IPS-18c (cell line): Measurements from ENCODE around the gene BRD7.

ENCODE experiments used
- H3K4me3 ChIP-seq: 2 replicates; pipeline ENCODE4 v1.7.0; 2013; ENCODE audit warnings: low read depth, mild to moderate bottlenecking, low read length, moderate library complexity; ENCODE audit not compliant: insufficient read depth
- H3K9me3 ChIP-seq: one replicate; pipeline ENCODE4 v1.6.1; 2013; ENCODE audit warnings: mild to moderate bottlenecking, low read length, moderate library complexity; ENCODE audit not compliant: control insufficient read depth, insufficient read depth

Gene BRD7

DNA sequence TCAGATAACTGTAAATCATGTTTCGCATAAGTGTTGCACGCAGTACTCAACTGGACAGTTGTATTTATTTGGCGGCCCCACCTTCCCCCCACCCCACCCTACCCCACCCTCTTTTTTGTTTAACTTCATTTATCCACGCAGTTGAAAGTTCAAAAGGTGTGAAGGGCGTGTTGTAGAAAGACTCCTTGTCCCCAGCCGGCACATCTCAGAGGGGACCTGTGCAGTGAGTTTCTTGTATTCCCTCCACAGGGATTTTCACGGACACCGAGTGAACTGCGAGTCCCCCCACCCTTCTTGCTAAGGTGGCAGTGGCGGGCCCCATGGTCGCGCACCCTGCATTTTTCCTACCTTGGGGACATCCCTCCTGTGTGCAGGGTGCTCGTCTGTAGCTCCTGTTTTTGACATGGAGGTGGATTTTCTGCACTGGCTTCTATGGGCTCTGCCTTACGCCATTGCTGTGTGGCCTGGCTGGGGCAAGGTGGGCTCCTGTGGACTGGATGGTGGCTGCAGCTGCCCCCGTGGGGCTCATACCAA lies 66.2 kb downstream of the BRD7 start:
- no peaks in the 10 kb centered on the region for H3K9me3 ChIP-seq
- no peak overlapping the region for H3K4me3 ChIP-seq

DNA sequence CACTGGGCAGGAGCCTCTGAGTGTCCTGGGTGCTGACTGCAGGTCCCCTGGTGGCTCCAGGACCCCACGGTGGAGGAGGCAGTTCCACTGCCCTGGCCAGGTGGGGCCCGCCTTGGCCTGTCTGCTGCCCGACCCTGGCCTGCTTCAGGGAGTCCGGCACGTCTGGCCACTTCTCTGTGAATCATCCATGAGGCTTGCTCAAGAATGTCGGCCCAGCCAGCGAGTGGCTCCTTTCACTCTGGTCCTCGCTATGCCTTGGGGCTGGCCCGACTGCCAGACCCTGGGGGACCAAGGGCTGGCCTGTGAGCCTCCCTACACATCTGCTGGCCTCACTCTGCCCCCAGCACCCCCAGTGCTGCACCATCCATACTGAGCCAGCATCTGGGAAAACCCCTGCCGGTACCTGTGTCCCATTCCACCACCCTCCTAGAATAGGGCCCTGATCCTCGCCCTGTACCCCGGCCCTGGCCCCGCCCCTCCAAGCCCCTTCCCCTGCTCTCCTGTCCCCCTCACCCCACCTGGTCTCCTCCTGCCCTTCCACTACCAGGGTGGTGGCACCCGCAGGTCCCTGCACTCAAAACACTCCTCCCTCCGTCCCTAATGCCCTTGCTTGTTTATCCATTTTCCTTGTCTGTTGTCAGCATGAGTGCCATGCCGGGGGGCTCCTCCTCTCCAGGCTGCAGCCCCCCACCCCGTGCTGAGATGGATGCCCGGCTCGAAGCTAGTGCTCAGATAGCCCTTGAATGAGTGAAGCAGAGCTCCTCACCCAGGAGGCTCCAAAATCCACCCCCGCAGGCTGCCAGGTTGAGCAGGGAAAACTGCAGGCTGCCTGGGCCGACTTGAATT lies 66.9 kb downstream of the BRD7 start:
- H3K4me3 ChIP-seq, result no peak overlapping the region
- no peaks in the 10 kb centered on the region for H3K9me3 ChIP-seq

DNA sequence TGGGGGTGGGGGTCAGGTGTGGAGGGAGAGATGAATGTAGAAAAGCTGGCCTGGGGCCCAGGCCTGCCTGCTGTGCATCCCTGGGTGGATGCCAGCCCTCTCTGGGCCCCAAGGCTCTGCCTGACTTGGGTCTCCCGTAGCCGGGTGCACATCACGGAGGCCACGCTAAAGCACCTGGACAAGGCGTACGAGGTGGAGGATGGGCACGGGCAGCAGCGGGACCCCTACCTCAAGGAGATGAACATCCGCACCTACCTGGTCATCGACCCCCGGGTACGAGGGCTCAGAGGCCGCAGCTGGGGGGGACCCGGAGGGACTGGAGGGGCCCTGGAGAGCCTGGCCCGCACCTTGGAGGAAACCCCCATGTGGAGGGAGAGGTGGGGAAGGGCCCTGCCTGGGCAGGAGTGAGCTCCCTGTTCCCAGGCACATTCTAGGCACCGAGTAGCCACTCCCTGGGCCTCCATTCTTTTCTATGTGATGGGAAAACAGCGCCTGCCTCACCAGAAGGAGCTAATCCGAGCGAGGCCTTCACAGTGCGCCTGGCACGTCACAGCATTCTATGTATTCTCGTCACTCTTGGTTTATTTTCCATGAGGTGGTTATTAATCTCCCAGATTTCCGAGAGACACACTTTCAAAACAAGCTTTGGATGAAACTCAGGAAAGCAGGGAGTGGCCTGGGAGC lies 67.7 kb downstream of the BRD7 start:
- Histone ChIP-seq H3K9me3 (no peaks in the 10 kb centered on the region), H3K4me3 (no peak overlapping the region)

DNA sequence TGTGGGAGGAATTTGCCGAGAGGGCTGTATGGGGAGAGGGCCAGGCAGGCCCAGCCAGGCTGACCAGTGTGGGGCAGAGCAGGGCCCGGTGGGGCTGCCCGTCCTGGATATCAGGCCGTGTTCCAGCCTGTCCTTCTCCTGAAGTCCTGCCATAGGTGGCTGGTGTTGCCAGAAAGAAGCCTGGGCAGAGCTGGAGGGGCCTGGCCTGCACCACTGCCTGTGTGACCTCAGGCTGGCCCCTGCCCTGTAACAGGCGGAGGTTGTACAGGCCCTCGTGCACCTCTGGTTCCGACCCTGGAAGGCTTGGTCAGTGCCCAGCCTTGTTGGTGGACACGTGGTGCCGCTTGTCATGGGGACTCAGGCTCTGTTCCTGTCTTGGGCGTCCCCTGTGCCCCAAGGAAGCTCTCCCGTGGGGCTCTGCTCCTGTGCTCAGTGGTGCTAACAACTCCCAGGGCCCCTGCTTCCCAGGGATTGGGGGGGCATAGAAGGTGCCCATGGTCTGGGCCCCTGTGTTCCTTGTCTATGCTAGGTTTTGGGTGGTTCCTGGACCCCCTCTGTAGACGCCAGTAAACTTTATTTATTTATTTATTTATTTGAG lies 69.2 kb downstream of the BRD7 start:
- no peaks in the 10 kb centered on the region for H3K9me3 ChIP-seq
- no peak overlapping the region for H3K4me3 ChIP-seq

DNA sequence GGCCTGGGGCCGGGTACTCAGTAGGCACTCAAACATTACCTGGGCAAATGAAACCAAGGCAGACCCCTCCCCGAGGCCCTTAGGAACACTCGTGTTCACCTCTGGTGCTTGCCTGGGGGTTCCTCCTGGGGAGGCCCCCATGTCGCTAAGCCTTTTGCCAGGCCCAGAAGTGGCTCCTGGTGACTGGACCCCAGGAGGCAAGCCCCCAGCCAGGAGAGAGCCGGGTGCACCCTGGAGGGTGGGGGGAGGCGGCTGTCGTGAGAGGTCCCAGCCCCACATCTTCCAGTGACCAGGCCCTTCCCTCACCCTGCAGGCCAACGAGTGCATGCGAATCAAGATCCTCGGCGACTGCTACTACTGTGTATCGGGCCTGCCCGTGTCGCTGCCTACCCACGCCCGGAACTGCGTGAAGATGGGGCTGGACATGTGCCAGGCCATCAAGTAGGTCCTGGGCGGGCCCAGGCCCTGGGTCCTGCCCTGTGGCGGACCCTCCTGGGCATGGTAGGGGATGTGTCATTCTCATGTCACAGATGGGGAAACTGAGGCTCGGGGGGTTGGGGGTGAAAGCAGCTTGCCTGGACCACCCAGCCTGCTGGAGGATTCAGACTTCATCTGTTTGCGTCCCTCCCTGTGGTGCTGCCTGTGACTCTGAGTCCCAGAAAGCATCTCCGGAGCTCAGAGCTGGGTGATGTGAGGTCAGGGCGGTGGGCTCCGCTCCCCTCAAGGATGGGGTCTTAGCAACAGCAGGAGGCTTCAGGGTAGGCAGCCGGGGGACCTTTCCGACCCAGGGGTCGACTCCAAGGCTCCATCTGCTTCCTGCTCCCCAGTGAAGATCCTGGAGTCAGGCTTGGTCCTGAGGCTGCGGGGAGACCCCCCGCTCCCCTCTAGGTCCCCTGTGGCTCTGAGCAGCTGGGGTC lies 69.9 kb downstream of the BRD7 start:
- Histone ChIP-seq H3K4me3 (no peak overlapping the region), H3K9me3 (no peaks in the 10 kb centered on the region)

DNA sequence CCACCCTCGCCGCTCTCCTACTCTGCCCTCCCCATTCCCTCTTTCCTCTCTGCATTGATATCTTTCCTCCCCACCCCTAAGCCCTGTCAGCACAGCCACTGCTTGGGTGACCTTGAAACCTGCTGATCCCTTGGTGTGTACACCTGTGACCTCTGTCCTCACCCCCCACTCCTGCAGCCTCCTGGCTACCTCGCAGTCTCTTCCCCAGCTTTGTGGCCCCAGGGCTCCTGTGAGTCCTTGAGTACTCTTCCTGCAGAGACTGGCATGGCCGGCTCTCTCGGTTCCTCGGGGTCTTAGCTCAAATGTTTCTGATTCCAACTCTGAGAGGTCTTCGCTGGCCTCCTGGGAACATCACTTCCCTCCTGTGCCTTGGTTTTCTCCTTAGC lies 70.7 kb downstream of the BRD7 start:
- H3K9me3 ChIP-seq, result no peaks in the 10 kb centered on the region
- H3K4me3 ChIP-seq, result no peak overlapping the region

DNA sequence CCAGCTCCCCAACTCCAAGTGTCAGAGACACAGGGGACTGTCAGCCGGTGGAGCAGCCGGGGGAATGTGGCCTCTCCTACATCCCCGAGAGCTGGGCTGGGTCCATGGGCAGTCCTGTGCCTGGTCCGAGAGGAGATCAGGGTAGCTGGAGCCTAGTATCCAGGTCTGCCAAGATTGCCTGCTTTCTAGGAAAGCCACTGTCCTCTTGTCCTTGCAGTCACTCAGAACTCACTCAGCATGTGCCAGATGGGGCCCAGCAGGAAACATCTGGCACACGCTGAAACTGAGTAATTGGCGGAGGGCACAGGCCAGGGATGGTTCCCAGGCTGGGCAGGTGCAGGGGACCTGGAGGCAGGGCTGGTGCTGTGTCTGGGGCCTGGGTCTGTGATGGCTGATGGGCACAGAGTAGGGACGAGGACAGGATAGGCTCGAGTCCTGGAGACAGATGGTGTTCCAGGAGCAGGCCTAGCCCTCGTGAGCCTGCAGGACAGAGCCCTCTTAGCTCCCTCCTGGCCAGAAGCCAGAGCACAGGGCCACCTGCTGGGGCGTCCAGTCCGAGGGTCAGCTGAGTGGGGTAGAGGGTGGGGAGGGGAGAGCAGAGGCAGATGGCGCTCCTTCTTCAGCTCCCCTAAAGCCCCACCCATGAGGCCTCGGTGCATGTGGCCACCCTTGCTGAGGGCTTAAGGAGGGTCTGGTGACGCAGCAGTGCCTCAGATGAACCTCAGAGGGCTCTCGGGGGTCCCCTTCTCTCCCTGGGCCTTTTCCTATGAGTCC lies 71.3 kb downstream of the BRD7 start:
- Histone ChIP-seq H3K4me3 (no peak overlapping the region), H3K9me3 (no peaks in the 10 kb centered on the region)

DNA sequence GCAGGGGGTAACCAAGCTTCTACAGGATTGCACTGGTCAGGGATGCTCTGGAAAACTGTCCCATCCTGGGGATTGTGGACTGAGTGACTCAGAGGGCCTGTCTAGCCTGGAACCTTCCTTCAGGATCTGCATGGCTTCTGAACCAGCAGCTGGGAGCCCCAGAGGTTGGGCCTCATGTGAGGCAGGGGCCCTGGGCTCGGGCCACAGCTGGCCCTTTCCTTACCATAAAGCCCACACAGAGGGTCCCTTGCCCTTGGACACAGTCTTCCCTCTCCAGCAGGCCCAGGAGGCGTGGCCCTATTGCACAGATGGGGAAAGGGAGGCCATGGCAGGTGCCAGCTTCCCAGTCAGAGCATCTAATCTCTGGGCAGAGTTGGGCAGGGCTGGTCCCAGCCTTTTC lies 72.0 kb downstream of the BRD7 start:
- H3K4me3 ChIP-seq, result no peak overlapping the region
- H3K9me3 ChIP-seq, result no peaks in the 10 kb centered on the region

DNA sequence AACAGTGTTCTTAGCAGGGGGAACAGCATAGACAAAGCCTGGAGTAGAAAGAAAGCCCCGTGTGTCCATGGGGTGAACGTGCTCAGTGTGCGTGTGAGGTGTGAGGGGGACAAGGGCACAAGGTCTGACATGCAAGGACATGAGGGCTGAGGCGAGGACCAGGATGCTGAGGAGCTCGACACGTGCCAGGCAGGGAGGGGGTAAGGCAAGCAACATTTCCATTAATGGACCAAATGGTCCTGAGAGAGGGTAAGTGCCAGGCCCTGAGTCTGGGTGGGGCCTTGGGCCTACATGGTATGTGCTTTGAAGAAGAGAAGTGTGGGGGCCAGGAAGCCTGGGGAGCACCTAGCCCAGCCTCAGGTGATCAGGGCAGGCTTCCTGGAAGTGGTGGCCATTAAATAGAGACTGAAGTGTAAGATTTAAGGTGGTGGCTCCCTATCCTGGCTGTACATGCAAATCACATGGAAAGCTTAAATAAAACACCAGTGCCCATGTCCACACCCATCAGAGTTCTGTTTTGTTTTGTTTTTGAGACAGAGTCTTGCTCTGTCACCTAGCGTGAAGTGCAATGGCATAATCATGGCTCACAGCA lies 73.2 kb downstream of the BRD7 start:
- Histone ChIP-seq H3K9me3 (no peaks in the 10 kb centered on the region), H3K4me3 (no peak overlapping the region)

DNA sequence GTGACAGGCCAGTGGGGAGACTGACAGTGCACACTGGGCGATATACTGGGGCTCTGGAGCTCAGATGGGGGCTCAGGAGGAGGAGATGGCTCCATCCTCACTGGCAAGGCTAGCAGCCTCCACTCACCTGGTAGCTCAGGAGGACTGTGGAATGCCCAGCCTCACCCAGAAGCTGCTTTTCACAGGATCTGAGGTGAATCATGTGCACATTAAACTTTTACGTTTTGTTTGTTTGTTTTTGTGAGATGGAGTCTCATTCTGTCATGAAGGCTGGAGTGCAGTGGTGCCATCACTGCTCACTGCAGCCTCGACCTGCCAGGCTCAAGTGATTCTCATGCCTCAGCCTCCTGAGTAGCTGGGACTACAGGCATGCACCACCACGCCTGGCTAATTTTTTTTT lies 73.8 kb downstream of the BRD7 start:
- Histone ChIP-seq H3K4me3 (no peak overlapping the region), H3K9me3 (no peaks in the 10 kb centered on the region)

DNA sequence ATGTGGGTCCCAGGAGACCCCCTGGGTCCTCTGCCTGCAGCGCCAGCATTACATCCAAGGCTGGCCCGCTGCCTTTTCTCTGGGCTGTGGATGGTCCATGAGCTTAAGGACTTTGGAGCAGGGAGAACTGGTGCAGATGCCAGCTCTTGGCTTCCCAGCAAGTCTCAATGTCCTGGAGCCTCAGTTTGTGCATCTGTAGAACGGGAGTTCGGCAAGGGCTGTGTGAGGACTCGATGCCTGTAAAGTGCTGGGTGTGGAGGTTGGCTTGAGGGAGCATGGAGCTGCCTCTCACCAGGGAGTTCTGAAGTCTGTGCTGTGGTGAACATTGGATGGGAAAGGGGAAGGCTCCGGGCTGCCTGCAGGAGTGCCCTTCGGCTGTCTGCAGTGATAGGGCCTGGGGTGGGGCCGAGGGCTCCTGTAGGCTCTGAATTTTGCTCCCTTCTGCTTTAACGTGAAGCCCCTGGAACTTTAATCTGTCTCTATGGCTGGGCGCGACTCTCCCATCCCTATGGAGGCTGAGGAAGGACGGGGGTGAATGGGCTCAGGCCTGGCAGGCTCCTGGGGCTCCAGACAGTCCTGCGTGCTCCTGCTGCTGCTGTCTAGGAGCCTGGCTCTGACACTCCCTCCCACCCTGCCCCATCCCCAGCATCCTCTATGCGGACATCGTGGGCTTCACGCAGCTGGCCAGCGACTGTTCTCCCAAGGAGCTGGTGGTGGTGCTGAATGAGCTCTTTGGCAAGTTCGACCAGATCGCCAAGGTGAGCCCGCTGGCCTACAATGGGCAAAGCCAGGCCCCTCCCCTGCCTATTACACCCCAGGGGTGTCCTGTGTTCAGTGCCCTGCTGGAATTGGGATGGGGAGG lies 74.6 kb downstream of the BRD7 start:
- no peaks in the 10 kb centered on the region for H3K9me3 ChIP-seq

DNA sequence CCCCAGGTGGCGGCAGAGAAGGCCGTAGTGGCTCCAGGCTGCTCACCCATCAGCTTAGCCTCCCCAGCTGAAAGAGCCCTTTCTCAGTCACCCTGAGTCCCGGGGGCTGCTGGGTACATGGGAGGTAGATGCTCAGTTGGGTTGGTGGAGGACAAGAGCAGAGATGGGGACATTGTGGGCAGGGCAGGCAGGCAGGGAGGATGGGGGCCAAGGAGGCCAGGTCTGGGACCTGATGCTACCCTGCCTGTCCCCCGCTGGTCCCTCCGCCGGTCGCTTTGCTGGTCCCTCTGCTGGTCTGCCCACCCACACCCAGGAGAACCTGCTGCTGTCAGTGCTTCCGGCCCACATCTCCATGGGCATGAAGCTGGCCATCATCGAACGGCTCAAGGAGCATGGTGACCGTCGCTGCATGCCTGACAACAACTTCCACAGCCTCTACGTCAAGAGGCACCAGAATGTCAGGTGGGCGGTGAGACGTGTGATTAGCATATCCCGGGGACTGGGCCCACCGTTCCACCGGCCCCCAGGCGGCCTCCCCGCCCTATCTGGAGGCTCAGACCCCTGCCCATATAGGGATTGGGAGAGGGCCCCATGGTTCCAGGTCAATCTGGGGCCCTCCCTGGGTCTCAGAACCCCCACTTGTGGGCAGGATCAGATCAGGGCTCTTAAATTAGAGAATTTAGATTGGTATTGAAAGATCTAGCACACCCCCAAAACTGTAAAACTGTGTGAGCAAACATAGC lies 75.6 kb downstream of the BRD7 start:
- Histone ChIP-seq H3K4me3 (no peak overlapping the region), H3K9me3 (no peaks in the 10 kb centered on the region)

More for the DNA sequence above, 74.6 kb downstream of the BRD7 start:
- H3K4me3 ChIP-seq, result no peak overlapping the region

DNA sequence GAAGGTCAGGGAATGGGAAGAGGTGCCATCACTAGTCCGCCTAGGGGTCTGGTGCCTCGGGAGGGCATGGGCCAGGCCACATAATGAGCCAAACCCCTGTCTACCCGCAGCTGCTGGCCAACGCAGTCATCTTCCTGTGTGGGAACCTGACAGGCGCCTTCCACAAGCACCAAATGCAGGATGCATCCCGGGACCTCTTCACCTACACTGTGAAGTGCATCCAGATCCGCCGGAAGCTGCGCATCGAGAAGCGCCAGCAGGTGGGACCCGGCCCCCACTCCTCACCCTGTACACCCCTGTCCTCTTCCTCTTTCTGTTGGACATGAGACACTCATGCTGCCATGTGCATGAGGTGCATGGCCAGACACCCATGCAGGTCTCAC lies 76.2 kb downstream of the BRD7 start:
- Histone ChIP-seq H3K9me3 (no peaks in the 10 kb centered on the region), H3K4me3 (no peak overlapping the region)

DNA sequence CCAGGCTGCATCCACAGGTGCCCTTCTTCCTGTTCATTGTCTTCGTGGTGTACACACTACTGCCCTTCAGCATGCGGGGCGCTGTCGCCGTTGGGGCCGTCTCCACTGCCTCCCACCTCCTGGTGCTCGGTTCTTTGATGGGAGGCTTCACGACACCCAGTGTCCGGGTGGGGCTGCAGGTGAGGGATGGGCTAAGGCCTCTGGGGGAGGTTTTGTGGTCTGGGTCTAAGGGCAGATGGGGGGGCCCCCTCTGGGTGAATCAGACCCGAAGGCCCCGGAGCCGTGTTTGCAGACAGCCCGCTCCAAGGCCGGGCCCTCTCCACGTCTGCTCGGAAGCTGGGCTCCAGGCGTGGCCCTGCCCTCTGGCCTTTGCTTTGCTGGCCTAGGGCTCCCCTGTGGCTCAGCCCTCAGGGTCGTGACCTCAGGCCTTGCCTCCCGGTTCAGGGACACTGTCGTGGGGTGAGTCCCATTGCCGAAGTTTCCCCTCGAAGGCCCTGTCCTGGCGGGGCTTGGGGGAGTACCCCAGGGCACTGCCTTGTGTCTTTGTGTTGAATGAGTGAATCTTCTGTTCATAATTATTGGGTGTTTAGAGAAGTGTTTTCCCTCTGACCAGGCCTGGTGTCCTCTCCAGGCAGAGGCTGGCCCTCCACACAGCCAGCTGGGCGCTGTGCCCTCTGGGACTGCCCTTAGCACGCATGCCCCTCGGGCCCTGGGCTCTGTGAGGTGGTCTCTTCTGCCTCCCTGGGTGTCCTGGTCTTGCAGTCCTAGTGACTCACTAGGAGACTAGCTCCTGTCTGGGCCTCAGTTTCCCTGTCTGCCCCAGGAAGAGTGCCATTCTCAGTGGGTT lies 76.8 kb downstream of the BRD7 start:
- H3K9me3 ChIP-seq, result no peaks in the 10 kb centered on the region

More for the DNA sequence above, 76.8 kb downstream of the BRD7 start:
- H3K4me3 ChIP-seq, result no peak overlapping the region
